GM10847 (cell line): ENCODE data around the gene AOAH.

ENCODE experiments used
- POLR2A ChIP-seq: IDR thresholded peaks from 2 replicates; pipeline ENCODE4 v1.6.1; 2011; ENCODE audit not compliant: insufficient read length; ENCODE audit errors: extremely low read depth

The AOAH gene

GRCh38 chr7:36547416-36547815 is 176.9 kb downstream of the AOAH start:
- TF ChIP-seq POLR2A = no peak

- no peak for TF ChIP-seq POLR2A
Observed at GRCh38 chr7:36546331-36546730, 178.0 kb downstream of the AOAH start.

GRCh38 chr7:36545291-36545690 is 179.0 kb downstream of the AOAH start:
- no peak for TF ChIP-seq POLR2A

GRCh38 chr7:36538126-36538525 is 186.2 kb downstream of the AOAH start:
- no peak for TF ChIP-seq POLR2A

- TF ChIP-seq POLR2A = no peak
Observed at GRCh38 chr7:36535866-36536664, 188.2 kb downstream of the AOAH start.

GRCh38 chr7:36533717-36534116 is 190.6 kb downstream of the AOAH start:
- no peak for TF ChIP-seq POLR2A

GRCh38 chr7:36532981-36533499 is 191.3 kb downstream of the AOAH start:
- TF ChIP-seq POLR2A = no peak

- no peak for TF ChIP-seq POLR2A
Observed at GRCh38 chr7:36531951-36532350, 192.3 kb downstream of the AOAH start.

GRCh38 chr7:36530456-36530855 is 193.8 kb downstream of the AOAH start:
- TF ChIP-seq POLR2A = no peak

- no peak for TF ChIP-seq POLR2A
Observed at GRCh38 chr7:36527549-36527913, 196.8 kb downstream of the AOAH start.

GRCh38 chr7:36526863-36527548 is 197.3 kb downstream of the AOAH start:
- TF ChIP-seq POLR2A = no peak

GRCh38 chr7:36523371-36524101 is 200.8 kb downstream of the AOAH start:
- no peak for TF ChIP-seq POLR2A

- TF ChIP-seq POLR2A = no peak
Observed at GRCh38 chr7:36522453-36523007, 201.8 kb downstream of the AOAH start.

- no peak for TF ChIP-seq POLR2A
Observed at GRCh38 chr7:36521911-36522310, 202.4 kb downstream of the AOAH start.

- TF ChIP-seq POLR2A = no peak
Observed at GRCh38 chr7:36521133-36521532, 203.2 kb downstream of the AOAH start.

GRCh38 chr7:36515847-36516246 is 208.4 kb downstream of the AOAH start:
- no peak for TF ChIP-seq POLR2A
